Ureter (tissue), 1 donor: Measurements from ENCODE around the gene KCNMA1. TPM values are rescaled to one million over a fixed set of nuclear protein-coding genes. Genes with fewer than 3 reads are reported as not detected.

Source experiments
- DNase-seq: peaks from one replicate; pipeline ENCODE4 v3.0.0-alpha.2; 2020; ENCODE audit warnings: low spot score
- total RNA-seq: library from RNA; stranded (reverse); gene quantifications from one replicate; pipeline ENCODE4 v1.2.4, GENCODE V29; 2023
- donor health status: DM: yes; HTN: yes; CAD: no.

Gene KCNMA1
- total RNA-seq, 1 donor from 2014 or later = 87.9 TPM

GRCh38 chr10:76868098-76868977 is 769.3 kb downstream of the KCNMA1 start:
- no peak for DNase-seq

GRCh38 chr10:76866841-76867586 is 770.6 kb downstream of the KCNMA1 start:
- DNase-seq = no peak

GRCh38 chr10:76864922-76865321 is 772.7 kb downstream of the KCNMA1 start:
- DNase-seq = no peak

GRCh38 chr10:76858721-76859120 is 778.9 kb downstream of the KCNMA1 start:
- no peak for DNase-seq

- no peak for DNase-seq
Measured at GRCh38 chr10:76840802-76841201, 796.8 kb downstream of the KCNMA1 start.

- no peak for DNase-seq
Measured at GRCh38 chr10:76839276-76839675, 798.3 kb downstream of the KCNMA1 start.

GRCh38 chr10:76830218-76830617 is 807.4 kb downstream of the KCNMA1 start:
- DNase-seq = no peak

GRCh38 chr10:76829724-76830123 is 807.9 kb downstream of the KCNMA1 start:
- no peak for DNase-seq
